ENCODE results near the gene FHOD1. TPM values are rescaled to one million over a fixed set of nuclear protein-coding genes. Genes with fewer than 3 reads are reported as not detected.

Gene FHOD1
- total RNA-seq, 1 experiment from 2014 or later: 58.2 TPM

DNA sequence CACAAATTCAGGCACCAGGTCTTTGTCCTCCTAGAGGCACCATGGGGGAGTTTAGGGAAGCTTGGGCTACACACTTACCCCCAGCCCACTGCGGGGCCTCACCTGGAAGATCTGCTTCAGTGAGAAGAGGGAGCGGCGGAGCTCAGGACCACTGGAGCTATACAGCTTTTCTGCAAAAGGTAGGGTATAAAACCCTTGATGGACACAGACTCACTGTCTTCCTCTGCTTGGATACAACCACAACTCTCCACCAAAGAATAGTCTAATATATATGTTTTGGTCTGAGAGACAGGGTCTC, 9.1 kb downstream of the FHOD1 start:
- Histone ChIP-seq H3K27me3 (ENCODE audit: insufficient read depth, low read depth) (no peaks in the 10 kb centered on the region), H3K9me3 (ENCODE audit: insufficient read depth, low read depth) (no peaks in the 10 kb centered on the region), H3K4me3 (no peak overlapping the region), H3K4me1 (replicated peaks; ENCODE audit: insufficient read depth) (peaks cover 37% of the 10 kb centered on the region), H3K79me2 (ENCODE audit: low read depth) (peaks cover 36% of the 10 kb centered on the region), H3K4me2 (no peak overlapping the region), H3K36me3 (ENCODE audit: low read depth) (peaks cover 11% of the 10 kb centered on the region), H2AFZ (no peak overlapping the region), H4K20me1 (ENCODE audit: insufficient read depth) (no peaks in the 10 kb centered on the region), H3K27ac (no peak overlapping the region), H3K9me2 (ENCODE audit: insufficient read depth) (no peaks in the 10 kb centered on the region), H3F3A (ENCODE audit: insufficient read depth, low read depth) (peaks cover 65% of the 10 kb centered on the region)
- ChIA-PET POLR2A (ENCODE audit: unreplicated experiment) (interaction anchor here (1.2 kb wide), 1 partner anchor 12 kb away, joined by 4 read pairs; the partner anchor contains the start of gene TMEM208), CTCF (interaction anchor here (0.6 kb wide), 2 partner anchors 9 to 26 kb away, joined by 5 read pairs; no protein-coding TSS in a partner anchor)
- TF ChIP-seq, protein P1, sequence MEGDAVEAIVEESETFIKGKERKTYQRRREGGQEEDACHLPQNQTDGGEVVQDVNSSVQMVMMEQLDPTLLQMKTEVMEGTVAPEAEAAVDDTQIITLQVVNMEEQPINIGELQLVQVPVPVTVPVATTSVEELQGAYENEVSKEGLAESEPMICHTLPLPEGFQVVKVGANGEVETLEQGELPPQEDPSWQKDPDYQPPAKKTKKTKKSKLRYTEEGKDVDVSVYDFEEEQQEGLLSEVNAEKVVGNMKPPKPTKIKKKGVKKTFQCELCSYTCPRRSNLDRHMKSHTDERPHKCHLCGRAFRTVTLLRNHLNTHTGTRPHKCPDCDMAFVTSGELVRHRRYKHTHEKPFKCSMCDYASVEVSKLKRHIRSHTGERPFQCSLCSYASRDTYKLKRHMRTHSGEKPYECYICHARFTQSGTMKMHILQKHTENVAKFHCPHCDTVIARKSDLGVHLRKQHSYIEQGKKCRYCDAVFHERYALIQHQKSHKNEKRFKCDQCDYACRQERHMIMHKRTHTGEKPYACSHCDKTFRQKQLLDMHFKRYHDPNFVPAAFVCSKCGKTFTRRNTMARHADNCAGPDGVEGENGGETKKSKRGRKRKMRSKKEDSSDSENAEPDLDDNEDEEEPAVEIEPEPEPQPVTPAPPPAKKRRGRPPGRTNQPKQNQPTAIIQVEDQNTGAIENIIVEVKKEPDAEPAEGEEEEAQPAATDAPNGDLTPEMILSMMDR (conservative IDR thresholded peaks at IDR 0.05): no peak
- TF ChIP-seq EZH2 (IDR thresholded peaks at IDR 0.05; ENCODE audit: low read depth): no peak
- intact Hi-C loops (cut with micrococcal nuclease; ENCODE audit: unreplicated experiment): no loop called here
- no peak for DNase-seq
- BruUV-seq (replicated peaks): no TSS peak

DNA sequence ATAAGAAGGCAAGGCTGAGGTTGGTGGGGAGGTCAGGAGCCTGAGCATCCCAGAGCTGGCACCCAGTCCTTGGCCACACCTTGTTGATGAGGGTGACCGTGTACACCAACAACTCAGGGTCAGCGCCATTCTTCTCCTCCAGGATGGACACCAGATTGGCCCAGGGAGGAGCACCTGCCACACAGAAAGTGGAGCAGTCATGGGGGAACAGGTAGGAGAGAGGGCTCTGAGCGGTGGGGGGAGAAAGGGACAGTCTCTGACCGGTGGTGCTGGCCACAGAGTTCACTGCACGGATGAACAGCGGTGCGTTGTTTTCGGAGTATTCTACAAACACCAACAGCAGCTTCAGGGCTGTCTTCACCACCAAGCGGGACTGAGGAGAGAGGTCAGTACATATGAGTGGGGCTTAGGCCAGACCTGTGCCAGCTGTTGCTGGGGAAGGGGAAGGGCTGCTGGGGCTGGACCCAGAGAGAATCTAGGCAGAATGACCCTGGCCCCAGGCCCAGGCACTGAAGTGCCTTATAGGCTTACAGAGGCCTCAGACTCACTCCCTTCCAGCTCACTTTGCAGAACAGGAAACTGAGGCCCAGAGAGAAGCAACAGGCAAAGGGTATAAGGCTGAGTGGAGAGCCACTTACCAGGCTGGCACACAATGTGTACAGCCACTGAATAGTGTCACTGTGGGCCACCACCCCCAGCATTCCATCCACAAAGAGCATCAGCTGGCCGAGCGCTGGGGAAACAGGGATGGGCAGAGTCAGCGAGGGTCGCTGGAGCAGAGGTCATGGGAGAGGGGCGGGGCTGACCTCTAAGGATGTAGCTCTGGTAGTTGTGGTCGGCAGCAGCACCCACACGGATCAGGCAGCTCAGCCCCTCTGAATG, 9.6 kb downstream of the FHOD1 start:
- ChIA-PET CTCF (interaction anchor here (0.6 kb wide), 1 partner anchor 9 kb away, joined by 5 read pairs; no protein-coding TSS in a partner anchor), POLR2A (ENCODE audit: unreplicated experiment) (interaction anchor here (1.2 kb wide), 1 partner anchor 11 kb away, joined by 4 read pairs; the partner anchor contains the start of gene TMEM208)
- Histone ChIP-seq H3K4me1 (replicated peaks; ENCODE audit: insufficient read depth) (peaks cover 33% of the 10 kb centered on the region), H3K36me3 (ENCODE audit: low read depth) (peaks cover 11% of the 10 kb centered on the region), H3K79me2 (ENCODE audit: low read depth) (peaks cover 33% of the 10 kb centered on the region), H4K20me1 (ENCODE audit: insufficient read depth) (no peaks in the 10 kb centered on the region), H3K4me2 (no peak overlapping the region), H3K9me2 (ENCODE audit: insufficient read depth) (no peaks in the 10 kb centered on the region), H2AFZ (no peak overlapping the region), H3K9me3 (ENCODE audit: insufficient read depth, low read depth) (no peaks in the 10 kb centered on the region), H3K27ac (no peak overlapping the region), H3K4me3 (no peak overlapping the region), H3K27me3 (ENCODE audit: insufficient read depth, low read depth) (no peaks in the 10 kb centered on the region), H3F3A (ENCODE audit: insufficient read depth, low read depth) (peaks cover 67% of the 10 kb centered on the region)
- TF ChIP-seq, protein P1 (conservative IDR thresholded peaks at IDR 0.05): no peak
- no peak for TF ChIP-seq EZH2 (IDR thresholded peaks at IDR 0.05; ENCODE audit: low read depth)
- DNase-seq: no peak
- no TSS peak for BruUV-seq (replicated peaks)
- intact Hi-C loops (cut with micrococcal nuclease; ENCODE audit: unreplicated experiment): no loop called here

DNA sequence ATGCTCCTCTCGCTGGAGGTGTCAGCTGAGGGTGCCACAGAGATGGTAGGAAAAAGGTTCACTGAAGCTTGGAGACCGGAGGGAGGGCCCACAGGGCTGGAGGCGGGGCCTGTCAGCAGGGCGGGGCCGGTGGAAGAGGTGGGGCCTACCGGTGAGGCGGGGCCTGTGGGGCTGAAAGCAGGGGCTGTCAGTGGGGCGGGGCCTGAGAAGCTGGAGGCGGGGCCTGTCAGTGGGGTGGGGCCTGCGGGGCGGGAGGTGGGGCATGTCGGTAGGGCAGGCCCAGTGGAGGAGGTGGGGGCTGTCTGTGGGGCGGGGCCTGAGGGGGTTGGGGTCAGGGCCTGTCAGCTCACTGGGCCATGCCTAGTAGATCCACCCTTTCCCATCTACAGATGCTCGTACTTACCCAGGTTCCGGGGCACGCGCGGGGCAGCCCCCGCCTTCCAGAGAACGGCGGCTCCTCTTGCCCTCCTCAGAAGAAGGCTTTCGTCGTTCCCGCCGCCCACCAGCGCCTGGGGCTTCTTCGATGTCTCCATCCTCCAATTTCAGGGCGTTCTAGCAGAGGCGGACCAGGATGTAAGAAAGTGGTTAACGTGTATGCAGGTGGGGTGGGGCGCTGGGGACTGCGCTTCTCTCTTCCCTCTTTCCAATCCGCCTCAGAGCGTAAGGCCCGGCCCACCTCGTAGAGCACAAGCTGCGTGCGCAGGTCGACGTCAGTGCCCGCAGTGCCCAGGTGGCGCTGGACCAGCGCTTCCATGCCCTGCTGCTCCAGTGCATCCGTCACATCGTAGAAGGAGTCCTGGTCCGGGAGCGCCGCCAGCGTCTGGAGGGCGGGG, 10.5 kb downstream of the FHOD1 start:
- BruUV-seq (replicated peaks): no TSS peak
- H3K79me2 ChIP-seq (ENCODE audit: low read depth): peaks cover 25% of the 10 kb centered on the region
- no peak overlapping the region for H3K4me3 ChIP-seq
- peak in 1 of 2 experiments; percentile 58 for DNase-seq
- peaks cover 59% of the 10 kb centered on the region for H3F3A ChIP-seq (ENCODE audit: insufficient read depth, low read depth)
- H3K4me1 ChIP-seq (replicated peaks; ENCODE audit: insufficient read depth): peaks cover 24% of the 10 kb centered on the region
- POLR2A ChIA-PET (ENCODE audit: unreplicated experiment): interaction anchor here (1.1 kb wide), 1 partner anchor 10 kb away, joined by 5 read pairs; the partner anchor contains the start of gene TMEM208
- no peak for TF ChIP-seq EZH2 (IDR thresholded peaks at IDR 0.05; ENCODE audit: low read depth)
- TF ChIP-seq, protein P1 (conservative IDR thresholded peaks at IDR 0.05): no peak
- no peak overlapping the region for H3K27ac ChIP-seq
- no peak overlapping the region for H3K4me2 ChIP-seq
- H3K36me3 ChIP-seq (ENCODE audit: low read depth): peaks cover 11% of the 10 kb centered on the region
- no peak overlapping the region for H2AFZ ChIP-seq
- intact Hi-C loops (cut with micrococcal nuclease; ENCODE audit: unreplicated experiment): no loop called here
- H3K9me2 ChIP-seq (ENCODE audit: insufficient read depth): no peaks in the 10 kb centered on the region
- no peaks in the 10 kb centered on the region for H4K20me1 ChIP-seq (ENCODE audit: insufficient read depth)
- H3K27me3 ChIP-seq (ENCODE audit: insufficient read depth, low read depth): no peaks in the 10 kb centered on the region
- CTCF ChIA-PET: interaction anchor here (0.5 kb wide), 1 partner anchor 10 kb away, joined by 3 read pairs; no protein-coding TSS in a partner anchor
- H3K9me3 ChIP-seq (ENCODE audit: insufficient read depth, low read depth): no peaks in the 10 kb centered on the region

All from PC-9 (cell line).